Hippocampal formation (tissue), 2 donors: ENCODE data around the gene PPP2R1A.
"Not testable (repeated sequence)": the region's sequence is repeated elsewhere in the genome, so short reads cannot be mapped to it uniquely, and the experiment has no call there.

Experiments used
- DNase-seq, 2 donors: peaks; one replicate each; lab custom pipeline; 2025; lab: John Stamatoyannopoulos, UW

Gene PPP2R1A

DNA sequence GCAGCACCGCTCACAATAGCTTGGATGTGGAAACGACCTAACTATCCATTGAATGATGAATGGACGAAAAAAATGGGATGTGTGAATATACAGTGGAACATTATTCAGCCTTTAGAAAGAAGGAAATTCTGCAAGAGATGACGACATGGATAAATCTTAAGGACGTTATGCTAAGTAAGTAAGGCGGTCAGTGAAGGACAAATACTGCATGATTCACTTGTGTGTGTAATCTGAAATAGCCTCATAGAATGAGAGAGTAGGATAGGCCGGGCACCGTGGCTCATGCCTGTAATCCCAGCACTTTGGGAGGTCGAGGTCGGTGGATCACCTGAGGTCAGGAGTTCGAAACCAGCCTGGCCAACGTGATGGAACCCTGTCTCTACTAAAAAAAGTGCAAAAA, 54.2 kb downstream of the PPP2R1A start:
- DNase-seq = no peak

DNA sequence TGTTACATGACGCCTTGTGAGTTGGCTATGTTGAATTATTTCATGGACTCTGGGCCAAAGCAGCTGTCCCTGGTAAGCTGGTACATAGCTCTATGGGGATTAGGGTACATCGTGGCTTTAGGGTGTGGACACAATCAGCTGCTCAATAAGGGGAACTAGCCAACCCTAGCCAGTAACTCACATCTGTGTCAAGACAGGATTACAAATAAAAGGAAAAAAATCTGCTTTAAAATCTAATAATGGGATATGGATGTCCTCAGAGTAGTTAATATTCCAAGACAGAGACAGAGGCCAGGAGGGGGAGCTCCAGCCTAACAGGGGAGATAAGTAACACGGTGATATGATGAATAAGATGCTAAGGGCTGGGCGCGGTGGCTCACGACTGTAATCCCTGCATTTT, 58.4 kb downstream of the PPP2R1A start:
- DNase-seq = peak in 1 of 2 donors; percentile 14

DNA sequence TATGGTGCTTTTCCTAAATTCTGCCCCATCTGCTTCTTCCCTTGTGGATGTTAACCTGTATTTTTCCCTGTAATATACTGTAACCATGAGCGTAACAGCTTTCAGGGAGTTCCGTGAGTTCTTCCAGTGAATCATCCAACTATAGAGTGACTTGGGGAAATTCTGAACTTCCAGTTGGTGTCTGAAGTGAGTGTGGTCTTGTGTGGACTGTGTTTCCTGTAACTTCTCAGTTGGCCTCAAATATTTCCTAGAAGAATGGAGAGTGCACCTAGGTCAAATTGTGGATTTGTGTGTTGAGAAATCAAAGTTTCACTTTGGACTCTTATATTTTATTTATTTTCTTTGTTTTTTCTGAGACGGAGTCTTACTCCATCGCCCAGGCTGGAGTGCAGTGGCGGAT, 68.6 kb downstream of the PPP2R1A start:
- DNase-seq = no peak

DNA sequence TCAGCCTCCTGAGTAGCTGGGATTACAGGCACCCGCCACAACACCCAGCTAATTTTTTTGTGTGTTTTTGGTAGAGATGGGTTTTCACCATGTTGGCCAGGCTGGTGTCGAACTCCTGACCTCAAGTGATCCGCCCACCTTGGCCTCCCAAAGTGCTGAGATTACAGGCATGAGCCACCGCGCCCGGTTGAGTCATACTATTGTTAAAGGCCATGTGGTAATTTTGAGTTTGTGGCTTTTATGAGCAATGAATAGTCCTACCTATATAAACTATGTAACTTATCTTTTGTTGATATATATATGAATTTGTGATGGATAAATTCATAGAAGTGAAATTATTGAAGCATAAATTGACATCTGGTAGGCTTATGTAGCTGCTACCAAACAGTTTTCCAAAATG, 75.7 kb downstream of the PPP2R1A start:
- not testable (repeated sequence) for DNase-seq

DNA sequence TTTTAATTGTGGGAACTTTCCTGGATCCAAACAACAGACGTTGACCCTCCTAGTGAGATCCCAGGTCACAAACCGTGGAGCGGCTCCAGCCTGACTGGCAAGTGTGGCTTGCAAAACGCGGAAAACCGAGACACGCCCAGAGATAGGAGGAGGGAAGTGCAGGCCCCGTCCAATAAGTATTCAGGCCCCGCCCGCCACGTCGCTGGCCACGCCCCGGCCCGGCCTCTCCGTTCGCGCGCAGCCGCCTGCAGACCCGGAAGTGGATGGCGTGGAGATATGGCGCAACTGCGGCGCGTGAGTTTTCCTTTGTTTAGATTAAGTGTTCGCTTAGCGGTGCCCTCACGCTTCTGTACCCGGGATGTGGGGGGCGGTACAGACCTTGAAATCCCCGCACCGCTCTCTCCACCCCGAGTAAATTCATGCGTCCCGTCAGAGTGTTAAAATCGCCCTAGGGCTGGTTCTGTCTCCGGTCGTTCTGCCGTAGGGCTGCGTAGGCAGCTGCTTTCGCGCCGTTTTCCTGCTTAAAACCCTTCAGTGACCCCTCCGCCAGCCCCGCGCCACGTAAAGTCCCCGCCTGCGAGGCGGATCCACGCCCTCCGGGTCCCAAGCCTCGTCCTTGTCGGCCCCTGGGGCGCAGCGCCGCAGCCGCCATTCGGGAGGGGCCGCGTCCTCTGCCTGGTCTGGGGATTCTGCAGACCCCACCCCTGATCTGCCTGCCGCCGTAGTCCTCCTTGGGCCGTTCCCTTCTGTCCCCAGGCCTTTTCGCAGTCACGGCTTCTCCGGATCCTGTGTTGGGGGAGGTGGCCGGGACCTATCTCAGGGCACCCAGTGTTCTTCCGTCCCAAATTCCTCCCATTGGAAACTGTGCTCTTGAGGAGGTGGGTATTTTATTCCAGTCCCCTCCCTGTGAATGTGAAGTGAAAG, 79.7 kb downstream of the PPP2R1A start, which contains the start of gene ZNF766:
Gene ZNF766, plus strand, starts transcription at position 250 of the 924 bp plus-strand sequence. Its CDS starts 27 bp downstream, at position 277.
- peak; percentile 92 to 95 for DNase-seq

DNA sequence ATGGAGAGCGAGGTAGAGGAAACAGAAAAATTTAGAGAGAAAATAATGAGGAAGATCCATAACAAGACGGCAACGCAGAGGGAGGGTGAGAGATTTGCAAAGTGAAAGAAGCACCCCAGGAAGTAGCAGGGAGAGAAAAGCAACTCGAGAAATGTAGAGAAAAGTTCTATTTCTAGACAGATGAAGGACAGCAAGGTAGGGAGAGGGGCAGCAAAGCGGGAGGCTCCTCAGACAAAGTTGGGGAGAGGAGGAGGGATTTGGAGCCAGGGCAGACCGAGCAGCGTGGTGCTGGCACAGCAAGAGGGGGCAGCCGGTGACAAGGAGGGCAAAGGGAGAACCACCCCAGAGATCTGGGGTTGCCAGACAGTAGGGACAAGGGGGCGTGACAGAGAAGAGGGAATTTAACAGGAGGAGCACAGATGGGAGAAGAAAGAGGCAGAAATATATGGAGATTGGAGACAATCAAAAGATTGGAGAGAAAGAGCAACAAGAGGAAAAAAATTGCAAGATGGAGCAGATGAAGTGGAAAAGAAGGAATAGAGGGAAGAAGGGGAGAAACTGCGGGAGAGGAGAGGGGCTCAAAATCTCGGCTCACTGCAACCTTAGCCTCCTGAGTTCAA, 80.5 kb downstream of the PPP2R1A start:
- no peak for DNase-seq

DNA sequence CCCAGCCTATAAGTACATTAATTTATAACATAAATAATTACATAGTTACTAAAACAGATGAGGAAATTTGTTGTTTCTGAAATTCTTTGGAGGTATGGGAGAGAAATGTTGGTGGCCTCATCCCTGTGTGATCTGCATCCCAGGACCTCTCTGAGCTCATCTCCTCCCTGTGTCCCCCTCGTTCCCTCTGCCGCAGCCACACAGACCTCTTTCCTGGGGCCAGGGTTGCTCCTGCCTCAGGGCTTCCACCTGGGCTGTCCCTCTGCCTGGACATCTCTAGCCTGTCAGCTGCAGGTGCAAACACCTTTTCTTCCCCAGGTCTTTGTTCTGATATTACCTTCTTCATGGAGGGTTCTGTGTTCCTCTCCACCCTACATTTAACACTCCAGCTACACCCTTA, 83.4 kb downstream of the PPP2R1A start:
- no peak for DNase-seq

DNA sequence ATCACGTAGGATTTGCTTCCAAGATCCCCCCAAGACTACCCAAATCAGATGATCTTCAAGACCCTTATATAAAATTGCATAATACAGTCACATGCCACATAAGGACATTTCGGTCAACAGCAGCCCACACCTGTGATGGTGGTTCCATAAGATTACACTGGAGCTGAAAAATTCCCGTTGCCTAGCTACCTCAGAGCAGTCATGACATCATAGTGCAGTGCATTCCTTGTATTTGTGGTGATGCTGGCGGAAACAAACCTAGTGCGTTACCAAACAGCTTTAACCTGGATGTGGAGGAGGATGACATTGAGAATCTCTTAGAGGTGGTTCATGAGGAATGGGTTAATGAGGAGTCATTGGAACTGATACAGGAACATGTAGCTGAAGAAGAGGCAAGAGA, 84.3 kb downstream of the PPP2R1A start:
- no peak for DNase-seq

DNA sequence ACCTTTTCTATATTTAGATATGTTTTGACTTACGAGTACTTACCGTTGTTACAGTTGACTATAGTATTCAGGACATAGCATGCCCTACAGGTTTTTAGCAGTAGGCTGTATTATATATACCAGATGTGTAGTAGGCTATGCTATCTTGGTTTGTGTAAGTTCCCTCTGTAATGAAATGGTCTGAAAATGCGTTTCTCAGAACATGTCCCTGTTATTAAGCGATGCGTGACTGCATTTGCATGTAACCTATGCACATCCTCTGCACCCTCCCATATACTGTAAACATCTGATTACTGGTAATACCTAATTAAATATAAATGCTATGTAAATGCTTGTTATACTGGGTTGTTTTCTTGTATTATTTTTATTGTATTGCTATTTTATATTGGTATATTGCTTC, 86.1 kb downstream of the PPP2R1A start:
- DNase-seq = no peak

DNA sequence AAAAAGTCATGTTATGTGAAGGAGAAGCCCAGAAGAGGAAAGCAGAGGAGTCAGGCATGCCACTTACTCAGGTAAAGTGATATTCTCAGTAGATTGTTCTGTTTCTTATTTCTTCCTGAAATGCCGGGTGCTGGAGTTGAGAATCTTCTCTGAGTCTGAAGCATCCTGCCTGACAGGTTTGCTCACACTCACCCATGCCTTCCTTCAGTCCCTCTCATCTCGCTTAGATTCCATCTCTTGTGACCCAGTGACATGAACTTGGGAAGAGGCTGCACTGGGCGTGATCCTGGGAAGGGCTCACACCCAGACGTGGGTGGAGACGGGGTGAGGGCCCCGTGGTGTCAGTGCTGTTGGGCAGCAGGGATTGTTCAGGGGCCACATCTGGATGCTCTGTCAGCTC, 87.6 kb downstream of the PPP2R1A start:
- DNase-seq = no peak
